ENCODE data around the gene GALNT1. TPM values are rescaled to one million over a fixed set of nuclear protein-coding genes. Genes with fewer than 3 reads are reported as not detected.
A peak's percentile ranks its signal among the peaks of the same experiment; 100 is the strongest.

The GALNT1 gene
- total RNA-seq, 4 donors from 2014 or later, result 46.2 to 96.5 (median 62.6) TPM

DNA sequence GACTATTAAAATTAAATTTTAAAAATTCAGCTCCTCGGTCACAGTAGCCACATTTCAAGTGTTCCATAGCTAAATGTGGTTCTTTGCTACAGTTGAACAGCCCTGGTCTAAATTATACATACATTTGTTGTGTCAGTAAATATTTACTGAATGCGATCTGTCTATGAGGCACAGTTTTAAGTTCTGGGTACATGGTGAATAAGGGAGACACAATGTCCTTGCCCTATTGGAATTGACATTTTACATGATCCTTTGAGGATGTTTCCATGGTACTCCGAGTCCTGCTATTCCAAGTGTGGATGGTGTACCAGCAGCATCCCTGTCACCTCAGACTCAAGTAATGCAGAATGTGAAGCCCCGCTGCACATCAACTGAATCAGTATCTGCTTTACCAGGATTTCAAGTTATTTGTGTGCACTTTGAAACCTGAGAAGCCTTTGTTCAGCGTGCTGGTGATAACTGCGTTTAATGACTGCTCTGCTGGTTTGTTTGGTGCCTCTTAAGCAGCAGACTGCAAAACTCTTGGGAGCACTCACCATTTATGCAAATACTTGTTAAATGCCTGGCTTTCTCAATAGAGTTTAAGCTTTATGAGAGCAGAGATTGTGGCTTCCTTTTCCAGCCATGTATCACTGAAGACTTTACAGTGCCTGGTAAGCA lies 1.5 kb downstream of the GALNT1 start:
- WGBS, result 55% methylated on average over 6 of the region's 6 CpGs
- H3K27ac ChIP-seq, result no peak overlapping the region
- H3K36me3 ChIP-seq, result no peaks in the 10 kb centered on the region
- H3K27me3 ChIP-seq, result no peaks in the 10 kb centered on the region
- TF ChIP-seq CTCF (IDR thresholded peaks at IDR 0.05) (no peak), POLR2A (IDR thresholded peaks at IDR 0.05) (no peak), POLR2AphosphoS5 (IDR thresholded peaks at IDR 0.05) (no peak), EP300 (IDR thresholded peaks at IDR 0.05) (no peak)
- H3K4me1 ChIP-seq, result peaks cover 34% of the 10 kb centered on the region
- peaks cover 6% of the 10 kb centered on the region for H3K9me3 ChIP-seq
- no peak for DNase-seq (ENCODE audit: low spot score in 2 of 2)
- peak overlapping the region; percentile 57 for H3K4me3 ChIP-seq

- Histone ChIP-seq H3K36me3 (no peaks in the 10 kb centered on the region), H3K4me3 (no peak overlapping the region), H3K4me1 (peaks cover 33% of the 10 kb centered on the region), H3K27ac (no peak overlapping the region), H3K9me3 (peaks cover 6% of the 10 kb centered on the region), H3K27me3 (no peaks in the 10 kb centered on the region)
- no peak for TF ChIP-seq CTCF (IDR thresholded peaks at IDR 0.05)
- TF ChIP-seq POLR2A (IDR thresholded peaks at IDR 0.05), result no peak
- TF ChIP-seq POLR2AphosphoS5 (IDR thresholded peaks at IDR 0.05), result no peak
- no peak for TF ChIP-seq EP300 (IDR thresholded peaks at IDR 0.05)
- DNase-seq (ENCODE audit: low spot score in 2 of 2), result no peak
- 98% methylated on average over 5 of the region's 5 CpGs for WGBS
These were observed 3.2 kb downstream of the GALNT1 start for GRCh38 chr18:35584735-35585134.

- Histone ChIP-seq H3K4me3 (no peak overlapping the region), H3K27ac (no peak overlapping the region), H3K36me3 (no peaks in the 10 kb centered on the region), H3K27me3 (no peaks in the 10 kb centered on the region), H3K9me3 (peaks cover 6% of the 10 kb centered on the region), H3K4me1 (peaks cover 24% of the 10 kb centered on the region)
- no peak for TF ChIP-seq CTCF (IDR thresholded peaks at IDR 0.05)
- TF ChIP-seq POLR2AphosphoS5 (IDR thresholded peaks at IDR 0.05), result no peak
- TF ChIP-seq POLR2A (IDR thresholded peaks at IDR 0.05), result no peak
- TF ChIP-seq EP300 (IDR thresholded peaks at IDR 0.05), result no peak
- 100% methylated on average over 1 of the region's 1 CpG for WGBS
- DNase-seq (ENCODE audit: low spot score in 2 of 2), result no peak
These were observed 4.1 kb downstream of the GALNT1 start for GRCh38 chr18:35585608-35586007.

DNA sequence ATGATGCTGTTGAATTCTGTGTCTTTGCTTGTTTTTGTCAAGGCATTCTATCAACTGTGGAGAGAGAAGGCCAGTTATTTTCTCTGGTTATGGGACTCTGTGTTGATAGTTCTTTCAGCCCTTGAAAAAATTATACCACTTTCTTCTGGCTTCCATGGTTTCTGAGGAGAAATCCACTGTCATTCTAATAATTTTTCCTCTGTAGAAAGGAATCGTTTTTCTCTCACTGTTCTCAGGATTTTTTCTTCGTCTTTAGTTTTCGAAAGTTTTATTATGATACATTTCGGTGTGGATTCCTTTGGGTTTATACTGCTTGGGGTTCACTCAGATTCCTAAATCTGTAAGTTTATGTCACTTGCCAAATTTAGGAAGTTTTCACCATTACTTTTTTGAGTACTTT lies 6.6 kb downstream of the GALNT1 start:
- Histone ChIP-seq H3K4me3 (no peak overlapping the region), H3K36me3 (no peaks in the 10 kb centered on the region), H3K9me3 (peaks cover 6% of the 10 kb centered on the region), H3K27me3 (no peaks in the 10 kb centered on the region), H3K27ac (no peak overlapping the region), H3K4me1 (peaks cover 29% of the 10 kb centered on the region)
- TF ChIP-seq POLR2A (IDR thresholded peaks at IDR 0.05) (no peak), POLR2AphosphoS5 (IDR thresholded peaks at IDR 0.05) (no peak), EP300 (IDR thresholded peaks at IDR 0.05) (no peak), CTCF (IDR thresholded peaks at IDR 0.05) (no peak)
- 95% methylated on average over 4 of the region's 4 CpGs for WGBS
- no peak for DNase-seq (ENCODE audit: low spot score in 2 of 2)

- TF ChIP-seq CTCF (IDR thresholded peaks at IDR 0.05), result no peak
- no peak for TF ChIP-seq POLR2AphosphoS5 (IDR thresholded peaks at IDR 0.05)
- no peak for TF ChIP-seq POLR2A (IDR thresholded peaks at IDR 0.05)
- no peak for TF ChIP-seq EP300 (IDR thresholded peaks at IDR 0.05)
- peaks cover 6% of the 10 kb centered on the region for H3K9me3 ChIP-seq
These were observed 7.5 kb downstream of the GALNT1 start for GRCh38 chr18:35588995-35589394.

More at GRCh38 chr18:35588995-35589394, 7.5 kb downstream of the GALNT1 start:
- 94% methylated on average over 6 of the region's 6 CpGs for whole genome bisulfite sequencing
- H3K4me3 ChIP-seq, result no peak overlapping the region
- no peak overlapping the region for H3K27ac ChIP-seq
- peaks cover 23% of the 10 kb centered on the region for H3K4me1 ChIP-seq
- H3K36me3 ChIP-seq, result no peaks in the 10 kb centered on the region
- H3K27me3 ChIP-seq, result no peaks in the 10 kb centered on the region
- no peak for DNase-seq (ENCODE audit: low spot score in 2 of 2)
